Heart left ventricle (tissue), 16 donors: ENCODE results near the gene C2orf78. TPM values are rescaled to one million over a fixed set of nuclear protein-coding genes. Genes with fewer than 3 reads are reported as not detected.
"Not testable (repeated sequence)": the region's sequence is repeated elsewhere in the genome, so short reads cannot be mapped to it uniquely, and the experiment has no call there.

Experiments used
- ATAC-seq, 4 donors: fragments of 200-7000 bp; cut with Tn5 transposase; one replicate each; pipeline ENCODE4 v1.9.1; 2020 to 2022; ENCODE audit warnings: moderate library complexity in 4 of 4, mild to moderate bottlenecking in 3 of 4, moderate number of reproducible peaks in 1 of 4
- DNase-seq, 5 donors: peaks; one replicate each; pipeline ENCODE4 v3.0.0-alpha.2; 2020
- H3K27ac ChIP-seq, 12 donors: fragments of 200-600 bp; sonication (generic) in 4 of 12; one replicate each; pipeline versions ENCODE4 v1.5.0 to v1.8.0; 2016 to 2022; ENCODE audit warnings: mild to moderate bottlenecking in 2 of 12
- H3K27me3 ChIP-seq, 9 donors: fragments of 200-600 bp; sonication (generic) in 2 of 9; one replicate each; pipeline versions ENCODE4 v1.5.1 to v1.8.0; 2016 to 2022; ENCODE audit warnings: mild to moderate bottlenecking in 3 of 9
- H3K36me3 ChIP-seq, 9 donors: fragments of 200-600 bp; sonication (generic) in 2 of 9; one replicate each; pipeline versions ENCODE4 v1.5.0 to v1.8.0; 2018 to 2022; ENCODE audit warnings: mild to moderate bottlenecking in 2 of 9
- H3K4me1 ChIP-seq, 12 donors: fragments of 200-600 bp; sonication (generic) in 4 of 12; one replicate each; pipeline versions ENCODE4 v1.5.0 to v1.8.0; 2016 to 2022; ENCODE audit warnings: mild to moderate bottlenecking in 3 of 12
- H3K4me3 ChIP-seq, 12 donors: fragments of 200-600 bp; sonication (generic) in 4 of 12; one replicate each; pipeline versions ENCODE4 v1.5.0 to v1.8.0; 2017 to 2022; ENCODE audit warnings: mild to moderate bottlenecking in 9 of 12, moderate library complexity in 4 of 12
- H3K9me3 ChIP-seq, 12 donors: fragments of 200-600 bp; sonication (generic) in 4 of 12; one replicate each; pipeline versions ENCODE4 v1.5.0 to v1.8.0; 2016 to 2022; ENCODE audit warnings: mild to moderate bottlenecking in 1 of 12
- CTCF ChIP-seq, 12 donors: fragments of 200-600 bp; sonication (generic) in 4 of 12; IDR thresholded peaks; one replicate each; pipeline versions ENCODE4 v1.5.0 to v1.8.0; 2018 to 2022; ENCODE audit warnings: antibody characterized with exemption in 12 of 12, mild to moderate bottlenecking in 5 of 12
- POLR2A ChIP-seq, 2 donors: fragments of 450-650 bp; IDR thresholded peaks; one replicate each; pipeline ENCODE4 v1.6.1; 2017; ENCODE audit warnings: antibody characterized with exemption in 2 of 2, mild to moderate bottlenecking in 2 of 2, moderate library complexity in 2 of 2
- WGBS, 4 donors: extraction: QIAGEN DNeasy Blood & Tissue Kit in 2 of 4; methylation state at CpG; one replicate each; pipeline versions ENCODE4 v1.1.5 to v1.1.7; 2013 to 2018; 5-methylcytosine and 5-hydroxymethylcytosine counted together
- intact Hi-C, 10 donors: fragments of 100-400 bp; cut with DNase I; formaldehyde crosslinking; loops; one replicate each; pipeline versions ENCODE4 v1.11.1 to v1.14.2; 2022
- polyA plus RNA-seq, 2 donors: library from polyadenylated mRNA; stranded (reverse); fragments of 200-250 nt; gene quantifications; one replicate each; pipeline ENCODE4 v1.2.3, GENCODE V29; 2013
- total RNA-seq, 9 donors: library from RNA; depleted of rRNA in 2 of 9; stranded (reverse); fragments of >200 nt in 2 of 9; fragmentation: NEBNext Ultra II Directional in 3 of 9; extraction: Animal tissue kit (Norgen Biotek cat#: 25700) in 3 of 9; gene quantifications; one replicate each; pipeline versions ENCODE4 v1.1.0 to v1.2.4, GENCODE V29; 2016 to 2023
- donor health status: ischemic (EF 13 %, LVEDD 7.1; RV severe dilation, severe dysfunction).
- donor health status: healthy with polysubstance abuse.
- donor health status: DM: no; HTN: yes; CAD: no.
- donor health status: DM: no; HTN: no; CAD: no.
- donor health status: ischemic (EF 25% LVEDD 6.9; RV normal size, moderate dysfunction).
- donor health status: ischemic (EF 25% LVEDD 5.7; RV mildly dilated, moderate dysfunction).
- donor health status: healthy.
- donor health status: DM: yes; HTN: yes; CAD: no.
- donor health status: ischemic (EF 35%, LVEDD 5.7; RV mildly dilated, moderate dysfunction).
- donor health status: nonischemic (EF 11% LVEDD 7.7; RV severe dilation, severe dysfunction).
- donor health status: DM: yes; HTN: yes; CAD: no.
- donor health status: PGD.
- donor health status: ischemic (EF 29% LVEDD 5.4; RV normal size, mild dysfunction).
- donor health status: nonischemic (EF 23%, LVEDD 6.1; RV moderate dilation, normal function).

C2orf78 gene
- total and polyA plus RNA-seq, 11 donors: not detected

GRCh38 chr2:73776381-73776780 lies 7.6 kb upstream of the C2orf78 start:
- no peak for TF ChIP-seq POLR2A (IDR thresholded peaks at IDR 0.05)
- no peak for TF ChIP-seq CTCF (IDR thresholded peaks at IDR 0.05)
- 90 to 94% (median 94%) methylated on average over 4 of the region's 4 CpGs for WGBS, 4 donors
- Histone ChIP-seq H3K4me1 (peaks cover 0 to 30% (median 15%) of the 10 kb centered on the region in 12 donors), H3K4me3 (no peak overlapping the region), H3K27me3 (no peaks in the 10 kb centered on the region), H3K36me3 (peaks cover 0 to 66% (median 63%) of the 10 kb centered on the region in 9 donors), H3K27ac (no peak overlapping the region), H3K9me3 (no peaks in the 10 kb centered on the region)
- no peak for DNase-seq
- intact Hi-C loops: loop anchor here in 3 of 10 donors (10.0 kb wide), 1 partner anchor 82 kb away; no protein-coding TSS in a partner anchor
- no peak for ATAC-seq

- intact Hi-C loops: loop anchor here in 3 of 10 donors (10.0 kb wide), 1 partner anchor 82 kb away; no protein-coding TSS in a partner anchor
- H3K4me1 ChIP-seq: peaks cover 0 to 30% (median 15%) of the 10 kb centered on the region in 12 donors
- TF ChIP-seq POLR2A (IDR thresholded peaks at IDR 0.05) (no peak), CTCF (IDR thresholded peaks at IDR 0.05) (no peak)
- WGBS, 4 donors: 90 to 93% (median 92%) methylated on average over 8 of the region's 8 CpGs
- H3K27ac ChIP-seq: no peak overlapping the region
- H3K27me3 ChIP-seq: no peaks in the 10 kb centered on the region
- no peak for ATAC-seq
- DNase-seq: no peak
- no peak overlapping the region for H3K4me3 ChIP-seq
- peaks cover 0 to 63% (median 57%) of the 10 kb centered on the region in 9 donors for H3K36me3 ChIP-seq
- no peaks in the 10 kb centered on the region for H3K9me3 ChIP-seq
These were observed 7.0 kb upstream of the C2orf78 start for GRCh38 chr2:73776869-73777519.

- peak overlapping the region in 7 of 12 donors; percentile 78 to 96 (median 93) for H3K27ac ChIP-seq
- ATAC-seq: not testable (repeated sequence)
- peak overlapping the region; percentile 63 to 94 (median 84) for H3K4me3 ChIP-seq
These were observed 5.0 kb upstream of the C2orf78 start for GRCh38 chr2:73778867-73779466.

GRCh38 chr2:73779467-73780236 lies 4.3 kb upstream of the C2orf78 start, which contains the start of gene DUSP11:
TSS of gene DUSP11 (minus strand) at chr2:73780103. CDS start at chr2:73779974, 129 bp downstream.
- peak; percentile 96 to 100 (median 100) for ATAC-seq
- no peaks in the 10 kb centered on the region for H3K27me3 ChIP-seq
- intact Hi-C loops: loop anchor here in 3 of 10 donors (10.0 kb wide), 1 partner anchor 85 kb away; no protein-coding TSS in a partner anchor
- TF ChIP-seq POLR2A (IDR thresholded peaks at IDR 0.05) (peak in 1 of 2 donors; percentile 85), CTCF (IDR thresholded peaks at IDR 0.05) (peak; percentile 87 to 99 (median 93))
- H3K4me1 ChIP-seq: peaks cover 0 to 30% (median 13%) of the 10 kb centered on the region in 12 donors
- no peaks in the 10 kb centered on the region for H3K9me3 ChIP-seq
- 0 to 1% (median 0%) methylated on average over 21 to 40 of the region's 40 CpGs for WGBS, 4 donors
- H3K4me3 ChIP-seq: peak within 1 kb of the TSS; percentile 63 to 94 (median 84)
- H3K27ac ChIP-seq: peak within 1 kb of the TSS; percentile 75 to 96 (median 91)
- DNase-seq: peak; percentile 91 to 97 (median 95)
- peaks cover 0 to 36% (median 31%) of the 10 kb centered on the region in 9 donors for H3K36me3 ChIP-seq

More at GRCh38 chr2:73778867-73779466, 5.0 kb upstream of the C2orf78 start:
- DNase-seq, H3K9me3 ChIP-seq, H3K27me3 ChIP-seq: not testable (repeated sequence)
- Histone ChIP-seq H3K36me3 (peaks cover 0 to 43% (median 37%) of the 10 kb centered on the region in 9 donors), H3K4me1 (peaks cover 0 to 30% (median 13%) of the 10 kb centered on the region in 12 donors)
- intact Hi-C loops: loop anchor here in 3 of 10 donors (10.0 kb wide), 1 partner anchor 84 kb away; no protein-coding TSS in a partner anchor
- WGBS, 4 donors: 72 to 75% (median 74%) methylated on average over 18 of the region's 18 CpGs
